ENCODE measurements around the gene CKAP2L. TPM values are rescaled to one million over a fixed set of nuclear protein-coding genes. Genes with fewer than 3 reads are reported as not detected.

CKAP2L gene
- total and polyA plus RNA-seq, 9 of the 15 experiments (the other 6 are each of a cell fraction or from before 2014, with no cell fraction given), result 10.4 to 21.9 (median 14.2) TPM

- Histone ChIP-seq H3K79me2 (ENCODE audit: control insufficient read depth, insufficient read depth, low read length) (no peaks in the 10 kb centered on the region), H3K4me1 (replicated peaks in 1 of 2; ENCODE audit: control insufficient read depth in 2 of 2, insufficient read depth in 2 of 2, low read length in 2 of 2) (peaks cover under 1 to 4% of the 10 kb centered on the region in 2 experiments), H3K9ac (ENCODE audit: insufficient read depth in 1 of 2, low read depth in 2 of 2, low read length in 2 of 2) (no peak overlapping the region), H3K9me3 (replicated peaks; ENCODE audit: control insufficient read depth, insufficient read depth, low read depth, low read length) (no peaks in the 10 kb centered on the region), H4K20me1 (replicated peaks; ENCODE audit: control insufficient read depth, insufficient read depth, low read length) (no peaks in the 10 kb centered on the region), H3K36me3 (ENCODE audit: control insufficient read depth, insufficient read depth, low read length) (peaks cover 13% of the 10 kb centered on the region; the same call in 1 of the 3 replicates), H3K27ac (ENCODE audit: extremely low read depth, low read depth, low read length) (no peak overlapping the region), H3K4me2 (ENCODE audit: insufficient read depth, low read length) (no peak overlapping the region), H3K9me1 (ENCODE audit: control insufficient read depth, insufficient read depth, low read length) (no peaks in the 10 kb centered on the region), H3K4me3 (no peak overlapping the region), H2AFZ (ENCODE audit: low read depth, low read length) (no peak overlapping the region), H3K27me3 (ENCODE audit: control insufficient read depth in 2 of 2, insufficient read depth in 2 of 2, low read length in 2 of 2) (no peaks in the 10 kb centered on the region)
- DNase-seq (ENCODE audit: extremely low read depth in 1 of 4, low spot score in 3 of 4) (no peak), ATAC-seq (no peak), FAIRE-seq (no peak)
- ChIA-PET CTCF (ENCODE audit: low intra/inter-chr PET ratio) (interaction anchor here (0.6 kb wide), 1 partner anchor 150 kb away, joined by 3 read pairs; no protein-coding TSS in a partner anchor), POLR2A (interaction anchor here (0.8 to 1.0 kb wide), 3 partner anchors 10 to 151 kb away, joined by 3 read pairs; no protein-coding TSS in a partner anchor)
- no TSS peak for BruUV-seq (replicated peaks)
- in situ Hi-C loops (cut with MboI), result no loop called here
- 39% methylated on average over 1 of the region's 1 CpG for WGBS (ENCODE audit: insufficient coverage, low coverage, missing lambda C conversion rate)
- intact Hi-C loops (cut with micrococcal nuclease), result no loop called here
- no peak for TF ChIP-seq HOMEZ (CRISPR knock-in tag; IDR thresholded peaks at IDR 0.05)
- no peak for TF ChIP-seq EP400 (IDR thresholded peaks at IDR 0.05)
- TF ChIP-seq TRIM24 (IDR thresholded peaks at IDR 0.05), result no peak
- TF ChIP-seq FOXJ3 (CRISPR knock-in tag; IDR thresholded peaks at IDR 0.05), result no peak
- no peak for TF ChIP-seq ZNF407 (IDR thresholded peaks at IDR 0.05; ENCODE audit: low read depth)
- no peak for TF ChIP-seq BRF1 (IDR thresholded peaks at IDR 0.05; ENCODE audit: borderline replicate concordance, extremely low read depth, insufficient read length)
- no peak for TF ChIP-seq E4F1 (CRISPR knock-in tag; IDR thresholded peaks at IDR 0.05; ENCODE audit: borderline replicate concordance)
- no peak for TF ChIP-seq HNRNPH1 (optimal IDR thresholded peaks at IDR 0.05; ENCODE audit: low read depth, low read length)
- TF ChIP-seq SMARCE1 (IDR thresholded peaks at IDR 0.05), result no peak
- TF ChIP-seq MAFF (IDR thresholded peaks at IDR 0.05; ENCODE audit: low read length), result no peak
- no peak for TF ChIP-seq ASH1L (IDR thresholded peaks at IDR 0.05; ENCODE audit: borderline replicate concordance, low read depth, partially characterized antibody)
Measured at GRCh38 chr2:112733871-112734270, 30.5 kb downstream of the CKAP2L start.
